ENCODE data around the gene PCK1. TPM values are rescaled to one million over a fixed set of nuclear protein-coding genes. Genes with fewer than 3 reads are reported as not detected.
A peak's percentile ranks its signal among the peaks of the same experiment; 100 is the strongest.

The PCK1 gene
- total and polyA plus RNA-seq, 2 of the 13 experiments (the other 11 are each of a cell fraction or from before 2014, with no cell fraction given) = 6.5 to 12.6 TPM

DNA sequence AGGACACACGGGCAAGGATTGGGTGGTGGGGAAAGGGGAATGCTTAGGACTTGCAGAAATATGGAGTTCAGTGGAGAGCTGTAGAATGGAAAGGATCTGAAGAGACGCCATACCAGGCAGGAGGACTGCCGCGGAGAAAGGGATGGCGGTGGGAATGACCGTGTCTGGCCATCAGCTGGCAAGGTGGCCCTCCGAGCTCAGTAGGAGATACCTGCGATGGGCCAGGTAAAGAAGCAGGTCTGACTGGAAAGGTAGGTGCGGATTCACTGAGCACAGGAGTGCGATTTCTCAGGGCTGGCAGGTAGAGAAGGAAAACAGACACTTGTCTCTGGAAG lies 26.0 kb downstream of the PCK1 start (continued):
- TF ChIP-seq PRDM4 (CRISPR knock-in tag; IDR thresholded peaks at IDR 0.05; ENCODE audit: borderline replicate concordance) (no peak), RBM39 (IDR thresholded peaks at IDR 0.05; ENCODE audit: low read depth, low read length, poor library complexity, severe bottlenecking) (no peak), POLR2A (IDR thresholded peaks at IDR 0.05; ENCODE audit: insufficient read depth in 1 of 2, low read depth in 2 of 2, low read length in 2 of 2) (0 out of 4 replicates have a peak, but pooled peaks of 1 of the 2 experiments have one; percentile 18), FOXO4 (CRISPR knock-in tag; conservative IDR thresholded peaks at IDR 0.05) (0 out of 2 replicates have a peak, but pooled peaks have one; percentile 96), CHCHD3 (CRISPR knock-in tag; IDR thresholded peaks at IDR 0.05) (0 out of 2 replicates have a peak, but pooled peaks have one; percentile 70), ASH2L (IDR thresholded peaks at IDR 0.05; ENCODE audit: insufficient read length, low read depth, low read length) (peak; percentile 33), ZNF30 (CRISPR knock-in tag; IDR thresholded peaks at IDR 0.05) (0 out of 2 replicates have a peak, but pooled peaks have one; percentile 75), ZNF225 (CRISPR knock-in tag; IDR thresholded peaks at IDR 0.05) (peak; percentile 60; the same call in 1 of the 2 replicates), ZNF724P (CRISPR knock-in tag; IDR thresholded peaks at IDR 0.05; ENCODE audit: borderline replicate concordance) (0 out of 2 replicates have a peak, but pooled peaks have one; percentile 20), ZNF136 (CRISPR knock-in tag; IDR thresholded peaks at IDR 0.05; ENCODE audit: low read depth) (no peak), CAMTA2 (CRISPR knock-in tag; IDR thresholded peaks at IDR 0.05; ENCODE audit: borderline replicate concordance) (0 out of 2 replicates have a peak, but pooled peaks have one; percentile 11), SNAPC2 (CRISPR knock-in tag; IDR thresholded peaks at IDR 0.05) (0 out of 2 replicates have a peak, but pooled peaks have one; percentile 14)
- TF ChIP-seq, protein P1, sequence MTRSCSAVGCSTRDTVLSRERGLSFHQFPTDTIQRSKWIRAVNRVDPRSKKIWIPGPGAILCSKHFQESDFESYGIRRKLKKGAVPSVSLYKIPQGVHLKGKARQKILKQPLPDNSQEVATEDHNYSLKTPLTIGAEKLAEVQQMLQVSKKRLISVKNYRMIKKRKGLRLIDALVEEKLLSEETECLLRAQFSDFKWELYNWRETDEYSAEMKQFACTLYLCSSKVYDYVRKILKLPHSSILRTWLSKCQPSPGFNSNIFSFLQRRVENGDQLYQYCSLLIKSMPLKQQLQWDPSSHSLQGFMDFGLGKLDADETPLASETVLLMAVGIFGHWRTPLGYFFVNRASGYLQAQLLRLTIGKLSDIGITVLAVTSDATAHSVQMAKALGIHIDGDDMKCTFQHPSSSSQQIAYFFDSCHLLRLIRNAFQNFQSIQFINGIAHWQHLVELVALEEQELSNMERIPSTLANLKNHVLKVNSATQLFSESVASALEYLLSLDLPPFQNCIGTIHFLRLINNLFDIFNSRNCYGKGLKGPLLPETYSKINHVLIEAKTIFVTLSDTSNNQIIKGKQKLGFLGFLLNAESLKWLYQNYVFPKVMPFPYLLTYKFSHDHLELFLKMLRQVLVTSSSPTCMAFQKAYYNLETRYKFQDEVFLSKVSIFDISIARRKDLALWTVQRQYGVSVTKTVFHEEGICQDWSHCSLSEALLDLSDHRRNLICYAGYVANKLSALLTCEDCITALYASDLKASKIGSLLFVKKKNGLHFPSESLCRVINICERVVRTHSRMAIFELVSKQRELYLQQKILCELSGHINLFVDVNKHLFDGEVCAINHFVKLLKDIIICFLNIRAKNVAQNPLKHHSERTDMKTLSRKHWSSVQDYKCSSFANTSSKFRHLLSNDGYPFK (CRISPR knock-in tag; IDR thresholded peaks at IDR 0.05; ENCODE audit: borderline replicate concordance) = peak; percentile 25; the same call in 1 of the 2 replicates
- TF ChIP-seq, protein P2, sequence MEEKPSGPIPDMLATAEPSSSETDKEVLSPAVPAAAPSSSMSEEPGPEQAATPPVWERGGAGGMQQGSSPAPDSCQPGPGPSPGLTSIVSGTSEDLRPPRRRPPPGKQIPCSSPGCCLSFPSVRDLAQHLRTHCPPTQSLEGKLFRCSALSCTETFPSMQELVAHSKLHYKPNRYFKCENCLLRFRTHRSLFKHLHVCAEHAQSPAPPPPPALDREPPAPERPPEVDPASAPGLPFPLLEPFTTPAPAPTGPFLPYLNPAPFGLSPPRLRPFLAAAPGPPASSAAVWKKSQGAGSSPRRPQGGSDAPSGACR (CRISPR knock-in tag; IDR thresholded peaks at IDR 0.05) = 0 out of 2 replicates have a peak, but pooled peaks have one; percentile 8
